Epidermal melanocyte (primary cell): ENCODE results near the gene RILPL2.
"Not testable (repeated sequence)": the region's sequence is repeated elsewhere in the genome, so short reads cannot be mapped to it uniquely, and the experiment has no call there.

Source experiments
- DNase-seq: peaks from one replicate; pipeline ENCODE4 v3.0.0; 2011; ENCODE audit warnings: low spot score; ENCODE audit not compliant: insufficient read length

The RILPL2 gene, protein sequence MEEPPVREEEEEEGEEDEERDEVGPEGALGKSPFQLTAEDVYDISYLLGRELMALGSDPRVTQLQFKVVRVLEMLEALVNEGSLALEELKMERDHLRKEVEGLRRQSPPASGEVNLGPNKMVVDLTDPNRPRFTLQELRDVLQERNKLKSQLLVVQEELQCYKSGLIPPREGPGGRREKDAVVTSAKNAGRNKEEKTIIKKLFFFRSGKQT

DNA sequence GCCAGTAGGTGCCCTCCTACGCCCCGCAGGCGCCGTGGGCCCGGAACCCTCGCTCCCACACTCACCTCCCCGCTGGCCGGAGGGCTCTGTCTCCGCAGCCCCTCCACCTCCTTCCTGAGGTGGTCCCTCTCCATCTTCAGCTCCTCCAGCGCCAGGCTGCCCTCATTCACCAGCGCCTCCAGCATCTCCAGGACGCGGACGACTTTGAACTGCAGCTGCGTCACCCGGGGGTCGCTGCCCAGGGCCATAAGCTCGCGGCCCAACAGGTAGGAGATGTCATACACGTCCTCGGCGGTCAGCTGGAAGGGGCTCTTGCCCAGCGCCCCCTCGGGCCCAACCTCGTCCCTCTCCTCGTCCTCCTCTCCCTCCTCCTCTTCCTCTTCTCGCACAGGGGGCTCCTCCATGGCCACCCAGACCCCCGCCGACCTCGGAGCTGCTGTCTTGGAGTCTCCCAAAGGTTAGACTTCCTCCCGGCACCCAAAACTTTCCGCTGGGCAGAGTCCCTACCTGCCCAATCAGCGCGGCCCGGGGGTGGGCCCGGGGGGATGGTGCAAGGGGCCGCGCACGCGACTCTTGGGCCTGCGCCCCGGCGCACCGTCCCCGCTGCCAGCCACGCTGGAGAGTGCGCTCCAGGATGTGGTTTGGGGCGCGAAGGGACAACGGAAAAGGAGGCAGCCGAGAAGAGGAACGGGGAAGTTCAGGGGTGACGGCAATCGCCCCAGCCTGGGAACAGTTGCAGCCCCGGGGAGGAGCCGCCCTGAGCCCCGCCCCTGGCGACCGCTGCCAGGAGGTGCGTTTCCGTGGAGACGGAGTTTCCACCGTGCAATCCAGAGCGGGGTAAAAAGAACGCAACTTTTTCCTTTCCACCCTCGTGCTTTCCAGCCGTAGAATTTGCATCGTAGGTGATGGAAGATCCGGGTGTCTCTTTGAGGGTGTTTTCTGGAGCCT lies at the start of gene RILPL2:
Gene RILPL2, minus strand, starts transcription at position 668 of the 948 bp plus-strand sequence. Its CDS starts 264 bp downstream, at position 404.
- DNase-seq: peak; percentile 65

DNA sequence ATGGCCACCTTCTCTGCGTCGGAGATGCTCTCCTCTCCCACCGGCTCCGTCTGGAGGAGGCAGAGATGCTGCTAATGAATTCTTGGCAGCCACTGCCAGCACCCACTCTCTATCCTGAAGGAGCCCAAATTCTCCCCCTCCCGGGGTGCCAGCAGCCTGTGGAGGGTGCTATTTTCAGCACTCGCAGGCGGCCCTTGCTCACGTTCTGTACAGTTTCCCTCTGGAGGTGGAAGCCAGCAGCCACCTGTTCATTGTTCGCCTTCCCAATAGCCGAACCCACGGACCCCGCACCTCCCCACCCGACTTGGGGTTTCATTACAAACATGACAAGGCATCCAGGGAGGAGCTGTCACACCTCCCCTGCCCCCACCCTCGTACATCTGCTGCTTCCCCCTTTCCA lies 49.3 kb upstream of the RILPL2 start:
- DNase-seq: no peak

DNA sequence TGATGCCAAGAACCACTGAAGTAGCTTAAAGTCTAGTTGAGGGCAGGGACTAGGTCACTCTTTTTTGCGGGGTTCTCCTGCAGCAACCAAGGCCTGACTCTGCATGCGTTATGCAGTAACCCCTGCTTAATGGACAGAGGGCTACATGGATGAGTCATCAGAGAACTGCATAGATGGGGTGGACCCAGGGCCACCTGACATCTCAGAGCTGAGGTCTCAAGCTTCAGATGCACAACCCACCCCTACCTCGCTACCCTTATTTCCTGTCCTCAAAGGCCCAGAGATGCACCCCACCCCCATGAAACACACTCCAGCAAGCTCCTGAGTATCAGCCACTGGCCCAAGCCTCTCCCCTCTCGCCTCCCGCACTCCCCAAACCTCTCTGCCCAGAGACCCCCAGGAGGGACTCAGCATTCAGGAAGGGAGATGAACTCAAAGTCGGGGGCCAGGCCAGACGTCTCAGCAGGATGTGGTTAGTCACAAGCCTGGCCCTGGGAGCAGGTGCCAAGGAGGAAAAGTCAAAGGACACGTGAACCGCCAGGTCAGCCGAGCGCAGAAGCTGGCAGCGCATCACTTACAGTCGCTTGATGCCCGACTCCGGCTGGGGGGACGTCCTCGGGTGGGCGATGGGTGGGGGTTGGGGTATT lies 47.2 kb upstream of the RILPL2 start:
- no peak for DNase-seq

DNA sequence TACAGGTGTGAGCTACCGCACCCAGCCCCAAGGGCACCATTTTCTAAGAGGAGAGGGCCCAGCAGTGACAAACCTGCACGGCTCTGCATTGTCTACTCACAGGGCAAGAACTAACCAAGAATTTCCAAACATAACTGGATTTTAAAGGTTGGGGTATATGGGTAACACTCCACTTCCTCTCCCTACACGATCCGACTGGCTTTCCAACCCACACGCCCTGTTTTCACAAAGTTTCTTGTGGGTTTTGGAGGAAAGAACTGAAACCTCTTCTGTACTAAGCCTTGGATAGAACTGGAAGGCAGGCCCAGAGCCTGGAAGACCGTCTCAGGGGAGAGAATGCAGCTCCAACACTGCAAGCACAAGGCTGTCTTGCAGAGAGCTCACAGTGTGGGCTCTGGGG lies 46.4 kb upstream of the RILPL2 start:
- no peak for DNase-seq

DNA sequence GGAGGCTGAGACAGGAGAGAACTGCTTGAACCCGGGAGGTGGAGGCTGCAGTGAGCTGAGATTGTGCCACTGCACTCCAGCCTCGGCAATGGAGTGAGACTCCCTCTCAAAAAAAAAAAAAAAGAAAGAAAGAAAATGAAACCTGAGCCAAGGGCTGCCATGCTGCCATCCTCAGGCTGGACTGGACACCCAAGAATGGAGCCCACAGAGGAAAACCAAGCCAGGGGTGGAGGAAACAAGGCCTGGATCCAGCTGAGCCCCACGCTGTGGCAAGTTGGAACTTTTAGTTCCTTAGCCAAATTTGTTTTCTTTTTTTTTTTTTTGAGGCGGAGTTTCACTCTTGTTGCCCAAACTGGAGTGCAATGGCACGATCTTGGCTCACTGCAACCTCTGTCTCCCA lies 44.8 kb upstream of the RILPL2 start:
- DNase-seq: not testable (repeated sequence)

DNA sequence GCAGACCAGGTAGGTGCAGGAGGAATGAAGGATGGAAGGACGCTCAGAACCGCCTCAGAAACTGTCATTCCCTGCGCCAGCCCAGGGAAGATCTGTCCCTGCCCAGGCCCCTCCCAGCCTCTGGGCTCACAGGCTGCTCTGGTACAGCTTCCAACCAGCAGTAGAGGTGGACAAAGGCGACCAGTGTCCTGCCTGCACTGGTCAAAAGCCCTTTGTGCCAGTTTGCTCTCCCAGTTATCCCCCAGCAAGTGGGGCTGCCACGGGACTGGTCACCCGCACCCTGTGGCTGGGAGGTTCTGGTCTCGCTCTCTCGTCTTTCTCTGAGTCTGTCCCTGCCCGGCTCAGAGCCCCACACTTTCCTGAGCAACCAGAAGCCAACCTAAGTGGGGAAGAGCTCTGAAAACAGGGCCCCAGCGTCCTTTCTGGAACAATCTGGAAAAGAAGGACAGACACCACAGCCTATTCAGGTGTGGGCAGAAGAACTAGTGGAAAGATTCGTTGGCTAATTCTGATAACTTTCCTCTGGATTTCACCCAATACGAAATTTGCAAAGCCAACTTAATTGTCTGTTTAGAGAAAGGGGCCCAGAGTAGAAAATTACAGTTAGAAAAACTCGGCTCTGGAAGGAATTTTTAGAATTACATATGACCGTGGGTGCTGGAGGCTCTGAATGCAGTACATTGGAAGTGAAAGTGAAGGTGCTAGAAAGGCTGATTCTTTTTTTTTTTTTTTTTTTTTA lies 43.1 kb upstream of the RILPL2 start:
- DNase-seq: peak; percentile 64

DNA sequence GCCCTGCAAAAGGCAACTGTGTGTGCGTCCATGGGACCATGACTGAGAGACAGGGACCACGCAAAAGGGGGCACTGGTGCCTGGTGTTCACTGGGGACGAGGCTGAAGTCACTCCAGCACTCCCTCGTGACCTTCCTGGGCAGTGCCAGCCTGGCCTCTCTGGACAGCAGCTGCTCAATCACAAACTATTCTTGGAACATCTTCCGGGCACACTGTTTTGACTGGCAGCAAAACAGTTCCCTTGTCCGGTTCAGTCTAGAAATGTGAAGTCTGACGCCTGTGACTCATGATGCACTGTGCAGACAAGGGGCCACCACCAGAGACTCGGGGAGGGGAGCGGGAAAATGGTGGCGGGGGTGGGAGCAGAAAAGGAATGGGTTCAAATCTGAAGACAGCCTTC lies 42.3 kb upstream of the RILPL2 start:
- DNase-seq: peak; percentile 24

DNA sequence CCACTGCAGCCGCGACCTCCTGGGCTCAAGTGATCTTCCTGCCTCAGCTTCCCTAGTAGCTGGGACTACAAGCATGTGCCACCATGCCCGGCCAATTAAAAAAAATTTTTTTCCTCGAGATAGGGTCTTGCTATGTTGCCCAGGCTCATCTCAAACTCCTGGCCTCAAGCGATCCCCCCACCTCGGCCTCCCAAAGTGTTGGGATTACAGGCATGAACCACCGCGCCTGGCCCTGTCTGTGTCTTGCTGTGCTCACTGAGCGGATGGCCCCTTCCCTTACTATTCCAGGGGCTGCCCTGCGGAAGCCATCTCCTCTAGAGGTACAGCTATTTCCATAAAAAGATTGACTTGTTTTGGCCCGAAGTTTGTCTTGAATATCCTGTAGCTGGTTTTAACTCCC lies 41.6 kb upstream of the RILPL2 start:
- DNase-seq: peak; percentile 8

DNA sequence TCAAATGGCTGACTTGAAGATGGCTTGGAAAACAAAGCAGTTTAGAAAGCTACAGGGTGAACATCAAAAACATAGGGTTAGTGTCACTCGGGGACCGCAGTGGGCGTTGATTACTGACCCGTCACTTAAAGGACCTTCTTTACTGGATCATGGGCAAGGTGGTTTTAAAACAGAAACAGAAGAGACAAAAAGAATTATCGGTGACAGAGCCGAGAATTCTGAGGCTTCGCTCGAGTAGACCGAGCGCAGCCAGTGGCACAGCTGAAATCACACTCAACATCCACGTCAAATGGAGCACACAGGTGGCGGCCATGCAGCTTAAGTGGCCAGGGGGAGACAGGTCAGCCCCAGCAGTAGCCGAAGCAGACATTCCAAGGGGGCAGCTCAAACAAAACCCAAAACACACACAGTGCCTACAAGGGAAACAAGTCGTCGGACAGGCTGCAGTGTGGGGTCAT lies 38.8 kb upstream of the RILPL2 start:
- peak; percentile 7 for DNase-seq

DNA sequence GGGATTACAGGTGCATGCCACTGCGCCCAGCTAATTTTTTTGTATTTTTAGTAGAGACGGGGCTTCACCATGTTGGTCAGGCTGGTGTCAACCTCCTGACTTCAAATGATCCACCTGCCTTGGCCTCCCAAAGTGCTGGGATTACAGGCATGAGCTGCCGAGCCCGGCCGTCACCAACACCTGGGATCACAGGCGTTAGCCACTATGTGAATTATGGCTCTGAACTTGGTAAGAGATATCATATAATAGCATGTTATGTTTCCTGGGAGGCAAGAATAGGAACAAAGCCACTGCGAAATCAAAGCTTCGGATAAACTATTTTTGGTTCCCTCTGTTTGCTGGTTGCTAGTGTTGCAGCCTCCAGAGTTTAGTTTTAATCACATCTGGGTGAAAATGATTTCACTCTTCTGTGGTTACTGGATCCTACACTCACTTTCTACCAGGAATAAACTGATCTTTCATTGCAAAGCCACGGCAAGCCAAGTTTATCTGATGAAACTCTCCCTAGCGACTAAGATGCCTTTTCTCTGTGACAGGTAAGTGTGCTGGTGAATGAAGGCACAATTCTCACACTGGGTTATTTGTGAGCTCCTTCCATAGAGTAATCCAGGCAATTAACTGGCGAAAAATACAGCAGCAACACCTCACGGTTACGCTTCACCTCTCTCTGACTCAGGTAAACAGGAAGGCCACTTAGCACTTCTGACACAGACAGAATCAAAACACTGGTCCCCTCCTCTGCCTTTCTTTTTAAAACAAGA lies 38.2 kb upstream of the RILPL2 start:
- DNase-seq: no peak

DNA sequence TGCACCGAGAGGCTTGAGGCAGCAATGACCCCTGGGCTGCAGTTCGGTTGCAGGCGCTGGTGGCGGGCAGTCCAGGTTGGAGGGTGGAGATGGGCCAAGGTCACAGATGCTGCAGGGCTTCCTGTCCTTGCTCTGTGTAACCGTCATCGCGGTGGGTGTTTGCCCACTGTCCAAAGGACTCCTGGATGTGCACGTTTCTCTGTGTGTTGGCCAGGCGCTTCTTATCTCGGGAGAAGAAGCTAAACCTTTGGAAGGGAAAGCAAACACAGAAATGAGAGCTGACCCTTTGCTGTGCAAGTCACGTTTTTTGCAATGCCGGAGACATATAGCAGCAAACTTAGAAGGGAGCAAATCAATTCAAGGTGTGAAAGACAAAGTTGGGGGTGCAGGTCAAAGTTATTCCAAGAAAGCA lies 36.0 kb upstream of the RILPL2 start:
- DNase-seq: no peak

DNA sequence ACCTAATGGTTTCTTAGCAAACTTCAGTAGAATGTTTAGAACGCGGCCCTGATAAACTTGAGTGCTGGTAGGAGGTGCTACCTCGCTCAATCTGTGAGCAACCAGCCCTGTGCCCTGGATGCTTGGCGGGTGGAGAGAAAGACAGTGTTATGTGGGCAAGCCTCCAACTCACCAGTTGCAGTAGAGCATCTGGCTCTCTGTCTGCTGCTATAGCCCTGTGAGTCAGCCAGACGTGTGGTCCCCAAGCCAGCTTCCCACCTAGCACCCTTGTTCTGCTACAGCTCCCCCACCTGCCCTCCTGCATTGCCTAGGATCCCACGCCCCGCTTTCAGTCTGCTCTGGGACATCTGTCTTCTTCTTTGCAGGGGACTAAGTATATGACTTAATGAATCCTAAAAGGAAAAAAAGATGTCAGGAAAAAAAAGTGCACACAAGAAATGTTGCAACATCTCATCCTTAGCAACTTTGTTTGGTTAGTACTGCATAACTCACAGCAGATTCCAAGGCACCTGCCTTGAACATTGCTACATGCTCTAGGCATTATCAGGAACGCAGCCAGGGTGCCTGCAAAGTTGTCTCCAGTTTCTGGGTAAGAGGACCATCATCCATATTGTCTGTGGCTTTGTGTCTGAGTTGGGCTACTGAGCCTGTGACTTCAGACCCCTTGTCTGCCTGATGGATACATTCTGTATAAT lies 35.0 kb upstream of the RILPL2 start:
- no peak for DNase-seq

DNA sequence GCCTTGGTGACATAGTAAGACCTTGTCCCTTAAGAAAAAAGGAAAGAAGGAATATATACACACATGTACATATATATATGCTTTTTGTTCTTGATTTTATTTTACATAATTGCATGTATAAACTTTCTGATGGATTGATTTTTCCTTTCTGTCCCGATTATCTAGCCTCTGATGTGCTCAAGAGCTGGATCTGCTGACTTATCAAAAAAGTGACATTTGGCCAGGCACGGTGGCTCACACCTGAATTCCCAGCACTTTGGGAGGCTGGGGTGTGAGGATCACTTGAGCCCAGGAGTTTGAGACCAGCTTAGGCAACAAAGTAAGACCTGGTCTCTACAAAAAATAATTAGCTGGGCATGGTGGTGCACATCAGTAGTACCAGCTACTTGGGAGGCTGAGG lies 33.5 kb upstream of the RILPL2 start:
- no peak for DNase-seq

DNA sequence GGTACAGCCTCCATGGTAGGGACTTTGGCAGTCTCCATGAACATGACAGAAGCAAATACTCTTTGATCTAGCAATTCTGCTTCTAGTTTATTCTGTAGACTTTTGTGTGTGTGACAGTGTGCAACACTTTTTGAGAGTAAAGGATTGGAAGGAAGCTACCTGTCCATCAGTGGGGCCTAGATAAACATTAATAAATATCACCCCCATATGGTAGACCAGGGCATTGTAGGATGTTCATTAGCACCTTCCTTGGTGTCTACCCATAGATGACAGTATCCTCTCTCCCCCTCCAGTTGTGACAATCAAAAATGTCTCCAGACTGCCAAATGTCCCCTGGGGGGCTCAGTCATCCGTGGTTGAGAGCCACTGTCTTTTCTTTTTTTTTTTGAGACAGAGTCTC lies 32.3 kb upstream of the RILPL2 start:
- no peak for DNase-seq

DNA sequence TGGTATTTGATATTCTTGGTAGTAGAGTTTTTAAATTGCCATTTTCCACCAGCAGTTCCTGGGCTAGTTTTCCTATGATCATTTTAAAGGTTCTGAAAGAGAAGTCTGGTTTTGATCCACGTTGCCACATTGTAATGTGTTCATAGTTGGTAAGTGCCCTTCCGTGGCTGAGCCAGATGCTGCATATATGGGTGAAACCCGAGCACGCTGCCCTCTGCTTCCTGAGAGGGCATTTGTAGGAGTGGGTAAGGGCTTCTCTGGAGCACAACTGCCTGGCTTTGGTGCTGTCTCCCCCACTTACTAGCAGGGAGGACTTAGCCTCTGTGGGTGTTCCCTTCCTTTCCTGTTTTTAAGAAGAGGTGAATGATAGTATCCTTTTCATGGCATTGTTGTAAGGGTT lies 28.6 kb upstream of the RILPL2 start:
- DNase-seq: no peak

DNA sequence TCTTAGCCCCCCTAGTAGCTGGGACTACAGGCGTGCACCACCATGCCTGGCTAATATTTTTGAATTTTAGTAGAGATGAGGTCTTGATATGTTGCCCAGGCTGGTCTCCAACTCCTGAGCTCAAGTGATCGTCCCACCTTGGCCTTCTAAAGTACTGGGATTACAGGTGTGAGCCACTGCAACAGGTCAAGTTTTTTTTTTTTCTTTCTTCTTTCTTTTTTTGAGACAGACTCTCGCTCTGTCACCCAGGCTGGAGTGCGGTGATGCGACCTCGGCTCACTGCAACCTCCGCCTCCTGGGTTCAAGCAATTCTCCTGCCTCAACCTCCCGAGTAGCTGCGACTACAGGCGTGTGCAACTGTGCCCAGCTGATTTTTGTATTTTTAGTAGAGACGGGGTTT lies 26.7 kb upstream of the RILPL2 start:
- not testable (repeated sequence) for DNase-seq

DNA sequence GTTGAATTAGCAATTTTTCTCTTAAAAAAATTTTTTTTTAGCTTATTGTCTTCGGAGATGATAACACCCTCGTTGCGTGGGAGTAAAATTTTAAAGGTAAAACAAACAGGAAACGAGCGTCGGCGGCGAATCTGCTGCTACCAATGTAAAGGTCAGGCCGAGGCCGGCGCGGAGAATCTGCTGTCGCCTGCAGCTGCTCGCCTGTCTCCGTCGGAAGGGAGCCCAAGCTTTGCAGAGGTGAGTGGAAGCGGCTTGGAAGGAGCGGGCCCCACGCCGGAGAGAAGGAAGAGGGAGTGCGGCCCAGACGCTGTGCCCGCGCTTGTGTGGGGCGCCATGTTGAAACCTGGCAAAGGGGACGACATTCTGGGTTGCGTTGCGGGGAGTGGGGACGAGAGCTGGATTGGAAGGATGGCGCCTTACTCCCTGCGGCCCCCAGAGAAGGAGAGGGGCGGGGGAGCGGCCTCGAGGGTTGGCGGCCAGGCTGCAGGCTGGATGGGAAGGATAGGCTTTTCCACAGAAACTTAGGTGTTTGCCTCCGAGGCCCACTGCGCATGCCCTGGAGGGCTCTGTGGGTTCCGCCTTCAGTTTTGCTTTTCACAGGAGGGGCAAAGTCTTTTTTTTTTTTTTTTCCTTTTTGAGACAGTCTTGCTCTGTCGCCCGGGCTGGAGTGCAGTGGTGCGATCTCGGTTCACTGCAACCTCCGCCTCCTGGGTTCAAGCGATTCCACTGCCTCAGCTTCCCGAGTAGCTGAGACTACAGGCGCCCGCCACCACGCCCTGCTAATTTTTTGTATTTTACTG lies 21.7 kb upstream of the RILPL2 start, which contains the start of gene SNRNP35:
Gene SNRNP35, plus strand, starts transcription at position 160 of the 800 bp plus-strand sequence. CDS start 7,402 bp downstream, outside the sequence.
- DNase-seq: peak; percentile 50

DNA sequence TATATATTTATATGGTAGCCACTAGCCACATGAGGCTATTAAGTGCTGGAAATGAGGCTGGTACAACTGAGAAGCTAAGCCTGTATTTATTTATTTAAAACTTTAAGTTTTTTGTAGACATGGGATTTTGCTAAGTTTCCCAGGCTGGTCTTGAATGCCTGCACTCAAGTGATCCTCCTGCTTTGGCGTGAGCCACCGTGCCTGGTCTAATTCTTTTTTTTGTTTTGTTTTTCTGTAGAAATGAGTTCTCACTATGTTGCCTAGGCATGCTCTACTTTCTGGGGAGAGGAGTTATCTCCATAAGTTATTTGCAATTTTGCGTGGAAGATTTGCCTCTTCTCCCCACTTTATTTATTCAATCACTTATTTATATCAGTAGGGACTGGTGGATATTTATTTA lies 16.7 kb upstream of the RILPL2 start:
- DNase-seq: no peak

DNA sequence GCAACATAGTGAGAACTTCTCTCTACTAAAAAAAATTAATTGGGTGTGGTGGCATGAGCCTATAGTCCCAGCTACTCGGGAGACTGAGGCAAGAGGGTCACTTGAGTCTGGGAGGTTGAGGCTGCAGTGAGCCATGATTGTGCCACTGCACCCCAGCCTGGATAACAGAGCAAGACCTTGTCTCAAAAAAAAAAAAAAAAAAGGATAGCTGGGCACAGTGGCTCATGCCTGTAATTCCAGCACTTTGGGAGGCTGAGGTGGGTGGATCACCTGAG lies 15.7 kb upstream of the RILPL2 start:
- not testable (repeated sequence) for DNase-seq
